SU-DHL-6 (cell line): ENCODE results near the gene RAB4B.
"Not testable (repeated sequence)": the region's sequence is repeated elsewhere in the genome, so short reads cannot be mapped to it uniquely, and the experiment has no call there.

ENCODE experiments used
- H2AFZ ChIP-seq: fragments of 200-600 bp; sonication (generic); 2 replicates; pipeline ENCODE4 v1.6.1; 2014; ENCODE audit warnings: low read depth, mild to moderate bottlenecking, moderate library complexity, mixed read lengths, antibody characterized with exemption, low read length; ENCODE audit not compliant: severe bottlenecking
- H3F3A ChIP-seq: fragments of 200-600 bp; shearing (Covaris generic); 2 replicates; pipeline ENCODE4 v1.6.0; 2016; ENCODE audit warnings: antibody characterized with exemption, mild to moderate bottlenecking; ENCODE audit not compliant: insufficient read depth
- H3K27ac ChIP-seq: fragments of 200-600 bp; sonication (generic); 2 replicates; pipeline ENCODE4 v1.5.1; 2016; ENCODE audit warnings: low read depth, mild to moderate bottlenecking, low read length, moderate library complexity, mixed read lengths
- H3K27me3 ChIP-seq: fragments of 200-600 bp; sonication (generic), shearing (Covaris generic); 2 replicates; pipeline ENCODE4 v1.6.0; 2014; ENCODE audit warnings: mild to moderate bottlenecking, low read length
- H3K36me3 ChIP-seq: fragments of 200-600 bp; sonication (generic); 2 replicates; pipeline ENCODE4 v1.6.1; 2014; ENCODE audit warnings: mild to moderate bottlenecking, low read length, mixed read lengths
- H3K4me2 ChIP-seq: fragments of 300-600, 200-600 bp; shearing (Covaris generic), sonication (generic); 2 replicates; pipeline ENCODE4 v1.6.0; 2014; ENCODE audit warnings: low read length, low read depth, mild to moderate bottlenecking; ENCODE audit not compliant: poor library complexity, severe bottlenecking
- H3K4me3 ChIP-seq: fragments of 200-600 bp; sonication (generic); 2 replicates; pipeline ENCODE4 v1.5.1; 2014; ENCODE audit warnings: antibody characterized with exemption, low read length, mild to moderate bottlenecking, mixed read lengths; ENCODE audit not compliant: insufficient read depth, poor library complexity, severe bottlenecking
- H3K79me2 ChIP-seq: fragments of 200-600 bp; sonication (generic); 2 replicates; pipeline ENCODE4 v1.6.1; 2014; ENCODE audit warnings: mild to moderate bottlenecking, low read length, moderate library complexity; ENCODE audit not compliant: insufficient read depth
- H3K9ac ChIP-seq: fragments of 200-600 bp; sonication (generic); 2 replicates; pipeline ENCODE4 v1.7.0; 2014; ENCODE audit warnings: mild to moderate bottlenecking, low read length
- H3K9me2 ChIP-seq: fragments of 200-600 bp; sonication (generic); replicated peaks from 2 replicates; pipeline ENCODE4 v1.6.1; 2014; ENCODE audit warnings: low read length; ENCODE audit not compliant: insufficient read depth
- H3K9me3 ChIP-seq: fragments of 200-600 bp; sonication (generic); 2 replicates; pipeline ENCODE4 v1.6.1; 2014; ENCODE audit warnings: low read length, mixed read lengths; ENCODE audit not compliant: insufficient read depth
- H4K20me1 ChIP-seq: fragments of 200-600 bp; sonication (generic); 2 replicates; pipeline ENCODE4 v1.6.1; 2014; ENCODE audit warnings: low read depth, mild to moderate bottlenecking, antibody characterized with exemption, low read length, moderate library complexity, mixed read lengths
- EZH2phosphoT487 ChIP-seq: fragments of 200-600 bp; sonication (generic), shearing (Covaris generic); conservative IDR thresholded peaks from 2 replicates; pipeline ENCODE4 v1.6.1; 2018; ENCODE audit warnings: mild to moderate bottlenecking, antibody characterized with exemption, low read length, moderate library complexity, mixed read lengths
- TF ChIP-seq, protein P1 (sequence below): fragments of 200-600 bp; sonication (generic); IDR thresholded peaks from one replicate; pipeline ENCODE4 v1.5.1; 2017; ENCODE audit warnings: antibody characterized with exemption, mild to moderate bottlenecking, low read length, moderate library complexity; ENCODE audit not compliant: insufficient read depth, poor library complexity, severe bottlenecking

RAB4B gene

GRCh38 chr19:40813182-40813581, 35.1 kb downstream of the RAB4B start:
- Histone ChIP-seq H3K4me3 (no peak overlapping the region), H4K20me1 (no peaks in the 10 kb centered on the region), H3F3A (no peaks in the 10 kb centered on the region), H3K9me3 (no peaks in the 10 kb centered on the region), H3K36me3 (no peaks in the 10 kb centered on the region), H3K4me2 (no peak overlapping the region), H3K79me2 (no peaks in the 10 kb centered on the region), H3K27ac (no peak overlapping the region), H3K27me3 (no peaks in the 10 kb centered on the region), H3K9me2 (no peaks in the 10 kb centered on the region), H2AFZ (no peak overlapping the region), H3K9ac (no peak overlapping the region)
- TF ChIP-seq EZH2phosphoT487 = no peak
- TF ChIP-seq, protein P1, sequence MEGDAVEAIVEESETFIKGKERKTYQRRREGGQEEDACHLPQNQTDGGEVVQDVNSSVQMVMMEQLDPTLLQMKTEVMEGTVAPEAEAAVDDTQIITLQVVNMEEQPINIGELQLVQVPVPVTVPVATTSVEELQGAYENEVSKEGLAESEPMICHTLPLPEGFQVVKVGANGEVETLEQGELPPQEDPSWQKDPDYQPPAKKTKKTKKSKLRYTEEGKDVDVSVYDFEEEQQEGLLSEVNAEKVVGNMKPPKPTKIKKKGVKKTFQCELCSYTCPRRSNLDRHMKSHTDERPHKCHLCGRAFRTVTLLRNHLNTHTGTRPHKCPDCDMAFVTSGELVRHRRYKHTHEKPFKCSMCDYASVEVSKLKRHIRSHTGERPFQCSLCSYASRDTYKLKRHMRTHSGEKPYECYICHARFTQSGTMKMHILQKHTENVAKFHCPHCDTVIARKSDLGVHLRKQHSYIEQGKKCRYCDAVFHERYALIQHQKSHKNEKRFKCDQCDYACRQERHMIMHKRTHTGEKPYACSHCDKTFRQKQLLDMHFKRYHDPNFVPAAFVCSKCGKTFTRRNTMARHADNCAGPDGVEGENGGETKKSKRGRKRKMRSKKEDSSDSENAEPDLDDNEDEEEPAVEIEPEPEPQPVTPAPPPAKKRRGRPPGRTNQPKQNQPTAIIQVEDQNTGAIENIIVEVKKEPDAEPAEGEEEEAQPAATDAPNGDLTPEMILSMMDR = no peak

DNA sequence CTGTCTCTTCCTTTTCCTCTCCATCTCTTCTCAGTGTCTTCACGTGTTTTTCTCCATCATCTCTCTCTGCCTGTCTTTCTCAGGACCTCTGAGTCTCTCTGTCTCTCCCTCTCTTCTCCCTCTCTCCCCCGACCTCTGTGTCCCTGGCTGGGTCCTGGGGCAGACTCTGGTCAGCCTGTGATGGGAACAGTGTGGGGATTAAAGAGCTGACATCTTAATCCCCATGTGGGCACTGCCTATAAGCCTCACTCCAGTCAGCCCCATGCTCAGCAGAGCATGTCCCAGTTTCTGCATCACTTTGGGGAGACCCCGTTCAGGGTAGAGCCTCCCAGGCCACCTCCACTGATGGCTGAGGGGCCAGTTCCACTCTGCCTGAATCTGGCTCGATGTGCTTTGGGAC, 37.2 kb downstream of the RAB4B start:
- Histone ChIP-seq H3K9me3 (no peaks in the 10 kb centered on the region), H3K27me3 (no peaks in the 10 kb centered on the region), H3K36me3 (no peaks in the 10 kb centered on the region), H3K9ac (no peak overlapping the region), H3K4me2 (no peak overlapping the region), H3F3A (no peaks in the 10 kb centered on the region), H2AFZ (no peak overlapping the region), H3K79me2 (no peaks in the 10 kb centered on the region), H3K27ac (no peak overlapping the region), H3K9me2 (no peaks in the 10 kb centered on the region), H3K4me3 (no peak overlapping the region), H4K20me1 (no peaks in the 10 kb centered on the region)
- TF ChIP-seq, protein P1 = no peak
- no peak for TF ChIP-seq EZH2phosphoT487

DNA sequence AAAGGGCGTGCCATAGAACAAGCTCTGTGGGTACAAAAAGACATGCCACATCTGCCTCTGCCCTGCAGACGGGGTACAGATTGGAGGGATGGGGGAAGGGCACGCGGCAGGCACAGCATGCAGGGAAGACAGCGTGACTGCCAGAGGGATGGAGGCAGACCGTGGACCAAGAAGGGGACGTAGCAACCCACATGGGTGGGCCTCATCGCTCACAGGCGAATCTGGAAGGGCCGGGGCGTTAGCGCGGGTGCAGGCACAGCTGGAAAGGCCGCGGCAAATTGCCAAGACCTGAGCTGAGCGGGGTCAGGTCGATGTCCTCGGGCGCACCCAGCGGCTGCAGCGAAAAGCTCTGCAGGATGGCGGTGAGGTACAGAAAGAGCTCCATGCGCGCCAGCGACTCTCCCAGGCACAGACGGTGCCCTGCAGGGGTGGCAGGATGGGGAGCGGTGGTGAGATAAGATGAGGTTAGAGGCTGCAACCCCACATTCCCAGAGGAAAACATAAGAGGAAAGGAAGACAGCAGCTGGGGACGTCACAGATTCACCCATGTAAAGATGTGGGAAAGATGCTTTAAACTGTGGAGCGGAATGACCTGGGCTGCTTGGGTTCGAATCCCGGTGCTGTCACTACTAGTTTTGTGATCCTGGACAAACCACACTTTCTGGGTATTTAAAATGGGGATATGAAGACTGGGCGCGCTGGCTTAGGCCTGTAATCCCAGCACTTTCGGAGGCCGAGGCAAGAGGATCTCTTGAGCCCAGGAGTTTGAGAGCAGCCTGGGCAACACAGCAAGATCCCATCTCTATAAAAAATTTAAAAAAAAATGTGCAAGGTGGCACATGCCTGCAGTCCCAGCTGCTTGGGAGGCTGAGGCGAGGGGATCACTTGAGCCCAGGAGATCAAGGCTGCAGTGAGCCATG, 40.7 kb downstream of the RAB4B start:
- H2AFZ ChIP-seq, H3K9ac ChIP-seq, H3K4me3 ChIP-seq: not testable (repeated sequence)

DNA sequence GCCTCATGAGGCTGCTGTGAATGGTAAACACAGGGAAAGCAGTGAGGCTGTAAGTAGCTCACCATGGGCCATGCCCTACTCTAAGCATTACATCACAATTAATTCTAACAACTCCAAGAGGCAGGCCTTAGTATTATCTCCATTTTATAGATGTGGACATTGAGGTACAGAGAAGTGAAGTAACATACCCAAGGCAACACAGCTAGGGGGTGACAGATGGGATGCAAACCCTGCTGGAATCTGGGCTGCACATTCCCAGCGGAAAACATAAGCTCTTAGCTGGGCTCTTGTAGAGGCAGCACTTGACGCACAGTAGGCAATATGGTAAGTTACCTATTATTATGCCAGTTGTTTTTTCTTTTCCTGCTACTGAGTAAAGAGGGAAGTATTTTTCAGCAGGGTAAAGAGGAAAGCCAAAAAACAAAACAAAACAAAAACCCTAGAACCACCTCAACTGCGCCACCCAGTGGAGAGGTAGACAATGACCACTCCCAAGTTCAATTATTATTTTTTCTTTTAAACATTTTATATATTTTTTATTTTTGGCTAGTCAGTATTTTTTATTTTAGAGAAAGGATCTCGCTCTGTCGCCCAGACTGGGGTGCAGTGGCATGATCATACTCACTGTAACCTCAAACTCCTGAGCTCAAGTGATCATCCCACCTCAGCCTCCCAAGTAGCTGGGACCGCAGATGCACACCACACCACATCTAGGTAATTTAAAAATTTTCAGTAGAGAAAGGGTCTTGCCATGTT, 41.6 kb downstream of the RAB4B start:
- TF ChIP-seq, protein P1 = peak; percentile 43
- not testable (repeated sequence) for H3K27me3 ChIP-seq, H3K9me3 ChIP-seq, H3K36me3 ChIP-seq, H3K79me2 ChIP-seq, H3F3A ChIP-seq, H3K4me2 ChIP-seq, H3K27ac ChIP-seq, H3K9ac ChIP-seq, H4K20me1 ChIP-seq, H3K9me2 ChIP-seq, H3K4me3 ChIP-seq, H2AFZ ChIP-seq

More for the DNA sequence above, 40.7 kb downstream of the RAB4B start:
- not testable (repeated sequence) for H3K9me2 ChIP-seq, H3K27me3 ChIP-seq, H3K36me3 ChIP-seq, H3F3A ChIP-seq, H3K4me2 ChIP-seq, H3K27ac ChIP-seq, H3K79me2 ChIP-seq, H3K9me3 ChIP-seq, H4K20me1 ChIP-seq
